HCT116 (cell line): ENCODE measurements around the gene ZDHHC9.

ENCODE experiments used
- EZH2 ChIP-seq: fragments of 200-600 bp; sonication (generic); IDR thresholded peaks from 2 replicates; pipeline ENCODE4 v1.6.1; 2017; ENCODE audit warnings: antibody characterized with exemption, mixed run types
- JUND ChIP-seq: IDR thresholded peaks from 2 replicates; pipeline ENCODE4 v1.6.1; 2012
- POLR2A ChIP-seq: IDR thresholded peaks from 2 replicates; pipeline ENCODE4 v1.7.0; 2011; ENCODE audit warnings: borderline replicate concordance; ENCODE audit not compliant: insufficient read depth, insufficient read length; ENCODE audit errors: extremely low read depth
- POLR2AphosphoS5 ChIP-seq: IDR thresholded peaks from 2 replicates; pipeline ENCODE4 v1.6.1; 2011; ENCODE audit warnings: mild to moderate bottlenecking, low read depth, low read length, moderate library complexity
- RAD21 ChIP-seq: IDR thresholded peaks from 2 replicates; pipeline ENCODE4 v1.6.1; 2012; ENCODE audit warnings: low read depth, mild to moderate bottlenecking
- SP1 ChIP-seq: IDR thresholded peaks from 2 replicates; pipeline ENCODE4 v1.6.1; 2012; ENCODE audit warnings: low read depth
- SRF ChIP-seq: IDR thresholded peaks from 2 replicates; pipeline ENCODE4 v1.6.1; 2012; ENCODE audit warnings: low read depth
- ZNF274 ChIP-seq: fragments of 200-500 bp; sonication (Bioruptor generic); IDR thresholded peaks from 2 replicates; pipeline ENCODE4 v1.6.1; 2014; ENCODE audit warnings: mild to moderate bottlenecking, low read depth, low read length, inconsistent platforms
- TF ChIP-seq, protein P1 (sequence below), 3 experiments: fragments of 200-600 bp in 1 of 3; sonication (generic) in 1 of 3; IDR thresholded peaks in 2 of 3; conservative IDR thresholded peaks in 1 of 3; 2 replicates each; pipeline ENCODE4 v1.5.1; 2012 to 2017; ENCODE audit warnings: low read depth in 2 of 3, low read length in 2 of 3, antibody characterized with exemption in 1 of 3, borderline replicate concordance in 1 of 3, control low read depth in 1 of 3, mild to moderate bottlenecking in 1 of 3, mixed read lengths in 1 of 3, mixed run types in 1 of 3, moderate library complexity in 1 of 3; ENCODE audit not compliant: insufficient read depth in 1 of 3
- TF ChIP-seq, protein P2 (sequence below): IDR thresholded peaks from 2 replicates; pipeline ENCODE4 v1.6.1; 2012; ENCODE audit warnings: low read depth
- TF ChIP-seq, protein P3 (sequence below): IDR thresholded peaks from 2 replicates; pipeline ENCODE4 v1.6.1; 2012

DNA sequence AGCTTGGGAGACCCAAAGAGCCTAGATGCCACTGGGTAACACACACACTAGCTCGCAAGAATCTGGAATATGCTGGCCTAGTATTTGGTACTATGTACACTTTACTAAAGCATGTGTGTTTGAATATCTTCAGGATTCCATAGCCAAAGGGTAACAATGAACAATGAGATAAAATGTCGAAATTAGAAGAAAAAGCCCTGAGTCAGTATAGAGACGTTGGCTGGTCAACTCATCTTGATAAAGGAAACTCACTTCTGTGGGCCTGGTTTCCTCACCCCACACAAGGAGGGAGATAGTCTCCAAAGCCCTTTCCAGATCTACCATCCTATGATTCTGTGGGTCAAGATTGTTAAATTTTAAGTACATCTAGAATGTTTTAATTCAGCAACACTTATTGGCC, 6.9 kb downstream of the ZDHHC9 start:
- TF ChIP-seq, protein P1, sequence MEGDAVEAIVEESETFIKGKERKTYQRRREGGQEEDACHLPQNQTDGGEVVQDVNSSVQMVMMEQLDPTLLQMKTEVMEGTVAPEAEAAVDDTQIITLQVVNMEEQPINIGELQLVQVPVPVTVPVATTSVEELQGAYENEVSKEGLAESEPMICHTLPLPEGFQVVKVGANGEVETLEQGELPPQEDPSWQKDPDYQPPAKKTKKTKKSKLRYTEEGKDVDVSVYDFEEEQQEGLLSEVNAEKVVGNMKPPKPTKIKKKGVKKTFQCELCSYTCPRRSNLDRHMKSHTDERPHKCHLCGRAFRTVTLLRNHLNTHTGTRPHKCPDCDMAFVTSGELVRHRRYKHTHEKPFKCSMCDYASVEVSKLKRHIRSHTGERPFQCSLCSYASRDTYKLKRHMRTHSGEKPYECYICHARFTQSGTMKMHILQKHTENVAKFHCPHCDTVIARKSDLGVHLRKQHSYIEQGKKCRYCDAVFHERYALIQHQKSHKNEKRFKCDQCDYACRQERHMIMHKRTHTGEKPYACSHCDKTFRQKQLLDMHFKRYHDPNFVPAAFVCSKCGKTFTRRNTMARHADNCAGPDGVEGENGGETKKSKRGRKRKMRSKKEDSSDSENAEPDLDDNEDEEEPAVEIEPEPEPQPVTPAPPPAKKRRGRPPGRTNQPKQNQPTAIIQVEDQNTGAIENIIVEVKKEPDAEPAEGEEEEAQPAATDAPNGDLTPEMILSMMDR (IDR thresholded peaks at IDR 0.05 in 2 of 3, conservative IDR thresholded peaks at IDR 0.05 in 1 of 3; ENCODE audit: borderline replicate concordance in 1 of 3, insufficient read depth in 1 of 3, low read depth in 2 of 3, low read length in 2 of 3): no peak
- TF ChIP-seq POLR2A (no peak), JUND (no peak), SP1 (no peak), EZH2 (no peak), SRF (no peak), POLR2AphosphoS5 (no peak), RAD21 (no peak), ZNF274 (no peak)
- TF ChIP-seq, protein P2, sequence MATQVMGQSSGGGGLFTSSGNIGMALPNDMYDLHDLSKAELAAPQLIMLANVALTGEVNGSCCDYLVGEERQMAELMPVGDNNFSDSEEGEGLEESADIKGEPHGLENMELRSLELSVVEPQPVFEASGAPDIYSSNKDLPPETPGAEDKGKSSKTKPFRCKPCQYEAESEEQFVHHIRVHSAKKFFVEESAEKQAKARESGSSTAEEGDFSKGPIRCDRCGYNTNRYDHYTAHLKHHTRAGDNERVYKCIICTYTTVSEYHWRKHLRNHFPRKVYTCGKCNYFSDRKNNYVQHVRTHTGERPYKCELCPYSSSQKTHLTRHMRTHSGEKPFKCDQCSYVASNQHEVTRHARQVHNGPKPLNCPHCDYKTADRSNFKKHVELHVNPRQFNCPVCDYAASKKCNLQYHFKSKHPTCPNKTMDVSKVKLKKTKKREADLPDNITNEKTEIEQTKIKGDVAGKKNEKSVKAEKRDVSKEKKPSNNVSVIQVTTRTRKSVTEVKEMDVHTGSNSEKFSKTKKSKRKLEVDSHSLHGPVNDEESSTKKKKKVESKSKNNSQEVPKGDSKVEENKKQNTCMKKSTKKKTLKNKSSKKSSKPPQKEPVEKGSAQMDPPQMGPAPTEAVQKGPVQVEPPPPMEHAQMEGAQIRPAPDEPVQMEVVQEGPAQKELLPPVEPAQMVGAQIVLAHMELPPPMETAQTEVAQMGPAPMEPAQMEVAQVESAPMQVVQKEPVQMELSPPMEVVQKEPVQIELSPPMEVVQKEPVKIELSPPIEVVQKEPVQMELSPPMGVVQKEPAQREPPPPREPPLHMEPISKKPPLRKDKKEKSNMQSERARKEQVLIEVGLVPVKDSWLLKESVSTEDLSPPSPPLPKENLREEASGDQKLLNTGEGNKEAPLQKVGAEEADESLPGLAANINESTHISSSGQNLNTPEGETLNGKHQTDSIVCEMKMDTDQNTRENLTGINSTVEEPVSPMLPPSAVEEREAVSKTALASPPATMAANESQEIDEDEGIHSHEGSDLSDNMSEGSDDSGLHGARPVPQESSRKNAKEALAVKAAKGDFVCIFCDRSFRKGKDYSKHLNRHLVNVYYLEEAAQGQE: no peak
- TF ChIP-seq, protein P3, sequence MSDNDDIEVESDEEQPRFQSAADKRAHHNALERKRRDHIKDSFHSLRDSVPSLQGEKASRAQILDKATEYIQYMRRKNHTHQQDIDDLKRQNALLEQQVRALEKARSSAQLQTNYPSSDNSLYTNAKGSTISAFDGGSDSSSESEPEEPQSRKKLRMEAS: no peak
